ENCODE measurements around the gene DST. TPM values are rescaled to one million over a fixed set of nuclear protein-coding genes. Genes with fewer than 3 reads are reported as not detected.

DST gene
- total and polyA plus RNA-seq, 11 donors, result 107 to 607 (median 366) TPM

GRCh38 chr6:56575736-56576135, 67.0 kb downstream of the DST start:
- no peak for DNase-seq
- intact Hi-C loops (cut with DNase I), result loop anchor here in 1 of 10 donors (5.0 kb wide), 1 partner anchor 208 kb away; no protein-coding TSS in a partner anchor
- Histone ChIP-seq H3K36me3 (peaks cover 0 to 88% (median 23%) of the 10 kb centered on the region in 9 donors), H3K9me3 (no peaks in the 10 kb centered on the region), H3K27ac (no peak overlapping the region), H3K4me1 (peaks cover 0 to 25% (median 2%) of the 10 kb centered on the region in 12 donors), H3K4me3 (no peak overlapping the region), H3K27me3 (no peaks in the 10 kb centered on the region)
- TF ChIP-seq POLR2A (IDR thresholded peaks at IDR 0.05), result no peak
- no peak for TF ChIP-seq CTCF (IDR thresholded peaks at IDR 0.05)
- 81 to 93% (median 89%) methylated on average over 3 of the region's 3 CpGs for WGBS, 4 donors
- no peak for ATAC-seq

GRCh38 chr6:56574292-56574691, 68.4 kb downstream of the DST start:
- 81 to 90% (median 84%) methylated on average over 2 of the region's 2 CpGs for WGBS, 4 donors
- Histone ChIP-seq H3K9me3 (no peaks in the 10 kb centered on the region), H3K36me3 (peaks cover 0 to 82% (median 23%) of the 10 kb centered on the region in 9 donors), H3K4me3 (no peak overlapping the region), H3K4me1 (peaks cover 0 to 28% (median 2%) of the 10 kb centered on the region in 12 donors), H3K27ac (no peak overlapping the region), H3K27me3 (no peaks in the 10 kb centered on the region)
- TF ChIP-seq CTCF (IDR thresholded peaks at IDR 0.05) (no peak), POLR2A (IDR thresholded peaks at IDR 0.05) (no peak)
- DNase-seq (no peak), ATAC-seq (no peak)
- intact Hi-C loops (cut with DNase I), result loop anchor here in 3 of 10 donors (5.0 kb wide), 2 partner anchors 212 to 217 kb away; no protein-coding TSS in a partner anchor

GRCh38 chr6:56573624-56574023, 69.1 kb downstream of the DST start:
- Histone ChIP-seq H3K27me3 (no peaks in the 10 kb centered on the region), H3K36me3 (peaks cover 0 to 84% (median 22%) of the 10 kb centered on the region in 9 donors), H3K4me1 (peaks cover 0 to 28% (median 2%) of the 10 kb centered on the region in 12 donors), H3K9me3 (no peaks in the 10 kb centered on the region), H3K4me3 (no peak overlapping the region), H3K27ac (no peak overlapping the region)
- peak in 2 of 4 donors; percentile 37 to 62 for ATAC-seq
- TF ChIP-seq POLR2A (IDR thresholded peaks at IDR 0.05) (no peak), CTCF (IDR thresholded peaks at IDR 0.05) (no peak)
- 30 to 39% (median 36%) methylated on average over 2 of the region's 2 CpGs for WGBS, 4 donors
- no peak for DNase-seq
- intact Hi-C loops (cut with DNase I), result loop anchor here in 3 of 10 donors (5.0 kb wide), 2 partner anchors 211 to 216 kb away; no protein-coding TSS in a partner anchor

- peak overlapping the region in 1 of 12 donors; percentile 32 for H3K27ac ChIP-seq
- ATAC-seq, result peak in 1 of 4 donors; percentile 15
- DNase-seq, result no peak
- 42 to 71% (median 59%) methylated on average over 3 of the region's 3 CpGs for WGBS, 4 donors
- H3K4me3 ChIP-seq, result no peak overlapping the region
- H3K27me3 ChIP-seq, result no peaks in the 10 kb centered on the region
- peaks cover 0 to 84% (median 22%) of the 10 kb centered on the region in 9 donors for H3K36me3 ChIP-seq
- TF ChIP-seq POLR2A (IDR thresholded peaks at IDR 0.05), result no peak
- TF ChIP-seq CTCF (IDR thresholded peaks at IDR 0.05), result no peak
- H3K4me1 ChIP-seq, result peaks cover 0 to 28% (median 2%) of the 10 kb centered on the region in 12 donors
- H3K9me3 ChIP-seq, result no peaks in the 10 kb centered on the region
- intact Hi-C loops (cut with DNase I), result loop anchor here in 3 of 10 donors (5.0 kb wide), 2 partner anchors 211 to 216 kb away; no protein-coding TSS in a partner anchor
Observed at GRCh38 chr6:56572788-56573471, 69.8 kb downstream of the DST start.

Measured in heart left ventricle (tissue), 16 donors.